HEK293T (cell line): ENCODE results near the gene PATJ.

ENCODE experiments used
- CTCF ChIA-PET: fragments of 350-600 bp; formaldehyde crosslinking; extraction: SDS; loops from one replicate; lab custom pipeline; 2021; ENCODE audit warnings: antibody characterized with exemption, inconsistent platforms; lab: Yijun Ruan, JAX
- POLR2A ChIA-PET: fragments of 350-600 bp; formaldehyde crosslinking; extraction: SDS; loops from one replicate; lab custom pipeline; 2020; ENCODE audit warnings: antibody characterized with exemption, inconsistent platforms; lab: Yijun Ruan, JAX
- DNase-seq: peaks from one replicate; pipeline ENCODE4 v3.0.0; 2012; ENCODE audit warnings: mixed read lengths; ENCODE audit errors: extremely low spot score
- ARNT ChIP-seq: fragments of 450-650 bp; IDR thresholded peaks from 2 replicates; pipeline ENCODE4 v1.6.1; 2017; ENCODE audit warnings: mild to moderate bottlenecking
- BHLHE40 ChIP-seq: fragments of 450-650 bp; IDR thresholded peaks from 2 replicates; pipeline ENCODE4 v1.6.1; 2016; ENCODE audit warnings: mild to moderate bottlenecking, moderate library complexity, borderline replicate concordance
- CTBP1 ChIP-seq: fragments of 450-650 bp; IDR thresholded peaks from 2 replicates; pipeline ENCODE4 v1.6.1; 2016; ENCODE audit warnings: borderline replicate concordance
- ELF4 ChIP-seq: fragments of 450-650 bp; IDR thresholded peaks from 2 replicates; pipeline ENCODE4 v1.6.1; 2017; ENCODE audit warnings: antibody characterized with exemption
- FOXA1 ChIP-seq: fragments of 450-650 bp; IDR thresholded peaks from 2 replicates; pipeline ENCODE4 v1.6.1; 2016; ENCODE audit warnings: mild to moderate bottlenecking
- FOXK2 ChIP-seq: fragments of 450-650 bp; IDR thresholded peaks from 2 replicates; pipeline ENCODE4 v1.6.1; 2016; ENCODE audit warnings: mild to moderate bottlenecking
- FOXM1 ChIP-seq: fragments of 450-650 bp; IDR thresholded peaks from 2 replicates; pipeline ENCODE4 v1.6.1; 2017; ENCODE audit warnings: mild to moderate bottlenecking, borderline replicate concordance
- HDGF ChIP-seq: fragments of 450-650 bp; IDR thresholded peaks from 2 replicates; pipeline ENCODE4 v1.6.1; 2017; ENCODE audit warnings: antibody characterized with exemption, borderline replicate concordance
- L3MBTL2 ChIP-seq: fragments of 450-650 bp; conservative IDR thresholded peaks from 2 replicates; pipeline ENCODE4 v1.6.1; 2016; ENCODE audit warnings: mild to moderate bottlenecking
- LEF1 ChIP-seq: fragments of 450-650 bp; IDR thresholded peaks from 2 replicates; pipeline ENCODE4 v1.6.1; 2017; ENCODE audit warnings: mild to moderate bottlenecking, borderline replicate concordance
- NFRKB ChIP-seq: fragments of 450-650 bp; IDR thresholded peaks from 2 replicates; pipeline ENCODE4 v1.6.1; 2016; ENCODE audit warnings: mild to moderate bottlenecking, moderate library complexity
- SP1 ChIP-seq: fragments of 450-650 bp; IDR thresholded peaks from 2 replicates; pipeline ENCODE4 v1.6.1; 2017
- SUZ12 ChIP-seq: fragments of 450-650 bp; IDR thresholded peaks from 2 replicates; pipeline ENCODE4 v1.6.1; 2016; ENCODE audit warnings: mild to moderate bottlenecking
- TARDBP ChIP-seq: fragments of 450-650 bp; IDR thresholded peaks from 2 replicates; pipeline ENCODE4 v1.6.1; 2016
- ZNF384 ChIP-seq: fragments of 450-650 bp; IDR thresholded peaks from 2 replicates; pipeline ENCODE4 v1.6.1; 2016
- TF ChIP-seq, protein P1 (sequence below): fragments of 450-650 bp; IDR thresholded peaks from 2 replicates; pipeline ENCODE4 v1.6.1; 2016

PATJ gene

DNA sequence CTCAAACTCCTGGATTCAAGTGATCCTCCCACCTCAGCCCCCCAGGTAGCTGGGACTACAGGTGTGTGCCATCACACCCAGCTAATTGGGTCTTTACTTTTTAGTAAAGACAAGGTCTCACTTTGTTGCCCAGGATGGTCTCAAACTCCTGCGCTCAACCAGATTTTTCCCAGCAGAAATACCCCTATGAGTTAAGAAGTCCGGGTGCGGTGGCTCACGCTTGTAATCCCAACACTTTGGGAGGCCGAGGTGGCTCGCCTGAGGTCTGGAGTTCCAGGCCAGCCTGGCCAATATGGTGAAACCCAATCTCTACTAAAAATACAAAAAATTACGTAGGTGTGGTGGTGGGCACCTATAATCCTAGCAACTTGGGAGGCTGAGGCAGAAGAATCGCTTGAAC is 445.8 kb downstream of the PATJ start:
- no peak for DNase-seq
- POLR2A ChIA-PET, result no interaction called here
- no peak for TF ChIP-seq SP1
- no peak for TF ChIP-seq ELF4
- TF ChIP-seq, protein P1, sequence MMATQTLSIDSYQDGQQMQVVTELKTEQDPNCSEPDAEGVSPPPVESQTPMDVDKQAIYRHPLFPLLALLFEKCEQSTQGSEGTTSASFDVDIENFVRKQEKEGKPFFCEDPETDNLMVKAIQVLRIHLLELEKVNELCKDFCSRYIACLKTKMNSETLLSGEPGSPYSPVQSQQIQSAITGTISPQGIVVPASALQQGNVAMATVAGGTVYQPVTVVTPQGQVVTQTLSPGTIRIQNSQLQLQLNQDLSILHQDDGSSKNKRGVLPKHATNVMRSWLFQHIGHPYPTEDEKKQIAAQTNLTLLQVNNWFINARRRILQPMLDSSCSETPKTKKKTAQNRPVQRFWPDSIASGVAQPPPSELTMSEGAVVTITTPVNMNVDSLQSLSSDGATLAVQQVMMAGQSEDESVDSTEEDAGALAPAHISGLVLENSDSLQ, result no peak
- TF ChIP-seq L3MBTL2, result no peak
- CTCF ChIA-PET, result no interaction called here

DNA sequence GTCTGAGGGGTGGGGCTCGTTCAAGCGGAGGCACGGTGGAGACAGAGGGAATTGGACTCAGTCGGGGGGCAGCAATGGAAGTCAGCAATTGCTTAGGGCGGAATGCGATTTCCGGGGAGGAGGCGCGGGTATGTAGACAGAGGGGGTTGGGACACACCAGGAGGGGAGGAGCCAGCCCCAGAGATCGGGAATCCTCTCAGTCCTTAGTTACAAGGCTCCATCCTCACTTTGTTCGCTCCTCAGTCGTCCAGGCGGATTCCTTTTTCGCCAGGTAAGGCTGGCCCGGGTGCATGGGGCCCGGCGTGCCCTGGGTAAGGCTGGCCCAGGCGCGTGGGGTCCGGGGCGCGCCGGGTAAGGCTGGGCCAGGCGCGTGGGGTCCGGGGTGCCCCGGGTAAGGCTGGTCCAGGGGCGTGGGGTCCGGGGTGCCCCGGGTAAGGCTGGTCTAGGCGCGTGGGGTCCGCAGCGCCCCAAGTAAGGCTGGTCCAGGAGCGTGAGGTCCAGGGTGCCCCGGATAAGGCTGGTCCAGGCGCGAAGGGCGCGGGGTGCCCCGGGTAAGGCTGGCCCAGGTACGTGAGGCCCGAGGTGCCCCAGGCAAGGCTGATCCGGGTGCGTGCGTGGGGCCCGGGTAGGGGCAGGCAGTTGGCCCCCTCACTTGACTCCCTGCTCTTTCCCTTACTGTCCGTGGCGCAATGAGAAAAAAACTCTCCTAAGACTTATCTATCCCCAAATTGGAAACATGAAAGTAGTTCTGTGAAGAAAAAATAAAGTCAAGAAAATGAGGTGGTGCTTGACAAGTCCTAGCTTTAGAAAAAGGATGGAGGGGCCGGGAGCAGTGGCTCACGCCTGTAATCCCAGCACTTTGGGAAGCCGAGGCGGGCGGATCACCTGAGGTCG is 452.6 kb downstream of the PATJ start, which contains the start of gene L1TD1:
TSS of gene L1TD1 (plus strand) at position 199 of the 894 bp plus-strand sequence. CDS start 11,780 bp downstream, outside the sequence.
- DNase-seq, result no peak
- POLR2A ChIA-PET, result no interaction called here
- TF ChIP-seq ELF4, result no peak
- TF ChIP-seq TARDBP, result no peak
- CTCF ChIA-PET, result no interaction called here

DNA sequence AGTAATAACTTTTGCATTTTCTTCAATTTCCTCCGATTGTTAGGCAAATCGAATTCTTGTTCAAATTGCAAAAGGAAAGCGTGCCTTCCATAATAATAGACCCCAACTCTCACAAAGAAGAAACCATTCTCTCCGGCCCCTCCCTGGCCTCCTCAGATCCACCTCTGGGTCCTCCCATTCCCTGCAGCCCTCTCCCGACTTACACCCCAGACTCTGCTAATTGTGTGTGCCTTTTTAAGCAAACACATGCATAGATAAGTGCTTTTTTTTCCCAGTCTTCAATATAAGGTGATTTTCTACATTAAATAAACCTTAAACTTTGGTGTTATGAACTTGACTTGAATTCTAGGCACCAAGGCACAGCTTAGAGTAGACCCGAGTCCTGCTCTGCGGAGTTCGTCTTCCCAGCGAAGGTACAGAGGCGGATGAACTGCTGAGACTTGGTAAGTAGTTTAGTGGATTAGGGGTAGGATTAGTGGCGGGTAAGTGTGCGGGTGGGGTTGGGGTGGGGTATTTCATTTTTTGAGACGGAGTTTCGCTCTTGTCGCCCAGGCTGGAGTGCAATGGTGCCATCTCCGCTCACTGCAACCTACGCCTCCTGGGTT is 453.9 kb downstream of the PATJ start:
- CTCF ChIA-PET, result no interaction called here
- DNase-seq, result no peak
- POLR2A ChIA-PET, result no interaction called here
- no peak for TF ChIP-seq FOXK2

DNA sequence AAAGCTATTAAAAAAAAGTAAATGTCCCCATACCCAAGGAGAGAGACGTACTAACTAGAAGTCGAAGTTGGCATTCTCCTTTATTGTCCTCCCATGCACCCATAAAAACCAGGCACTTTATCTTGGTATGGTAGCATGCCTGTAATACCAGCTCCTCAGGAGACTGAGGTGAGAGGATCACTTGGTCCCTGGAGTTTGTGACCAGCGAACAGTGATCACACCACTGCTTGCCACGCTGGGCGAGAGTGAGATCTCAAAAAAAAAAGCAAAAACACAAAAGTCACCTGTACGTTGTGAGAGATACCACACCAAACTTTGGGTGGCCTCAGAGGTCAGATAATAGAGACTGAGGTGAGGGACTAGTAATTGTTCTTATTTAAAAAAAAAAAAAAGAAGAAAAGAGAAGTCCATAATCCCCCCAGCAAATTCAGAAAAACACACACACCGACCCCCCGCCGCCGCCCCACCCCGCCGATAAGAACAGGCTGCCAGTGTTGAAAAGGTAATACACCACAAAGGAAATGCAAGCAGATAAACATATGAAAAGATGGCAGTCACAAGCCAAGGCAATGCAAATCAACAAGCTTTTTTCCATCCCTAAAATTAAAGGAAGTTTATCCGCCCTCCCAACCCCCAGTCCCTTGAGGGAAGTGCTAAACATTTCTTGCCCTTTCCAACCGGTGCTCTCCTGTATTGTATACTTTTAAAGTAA is 455.9 kb downstream of the PATJ start:
- TF ChIP-seq BHLHE40 (no peak), SUZ12 (no peak), FOXA1 (no peak), LEF1 (no peak), FOXK2 (no peak), ELF4 (no peak), NFRKB (no peak)
- TF ChIP-seq, protein P1, result no peak
- POLR2A ChIA-PET, result no interaction called here
- no peak for DNase-seq
- CTCF ChIA-PET, result interaction anchor here (0.9 to 1.1 kb wide), 2 partner anchors 14 to 23 kb away, joined by 3 read pairs; no protein-coding TSS in a partner anchor

DNA sequence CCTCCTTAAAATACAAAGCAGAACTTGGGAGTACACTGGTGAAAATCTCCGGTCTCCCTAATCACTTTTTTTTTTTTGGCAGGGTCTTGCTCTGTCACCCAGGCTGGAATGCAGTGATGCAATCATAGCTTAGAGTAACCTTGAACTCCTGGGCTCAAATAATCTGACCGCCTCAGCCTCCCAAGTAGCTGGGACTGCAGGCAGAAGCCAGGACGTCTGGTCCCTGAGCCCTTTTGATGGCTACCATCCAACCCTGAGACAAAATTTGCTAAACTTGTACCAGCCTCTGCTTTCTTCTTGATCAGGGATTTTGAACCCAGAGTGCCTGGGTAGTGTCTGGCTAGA is 456.5 kb downstream of the PATJ start:
- CTCF ChIA-PET, result interaction anchor here (0.9 kb wide), 1 partner anchor 14 kb away, joined by 3 read pairs; no protein-coding TSS in a partner anchor
- POLR2A ChIA-PET, result no interaction called here

DNA sequence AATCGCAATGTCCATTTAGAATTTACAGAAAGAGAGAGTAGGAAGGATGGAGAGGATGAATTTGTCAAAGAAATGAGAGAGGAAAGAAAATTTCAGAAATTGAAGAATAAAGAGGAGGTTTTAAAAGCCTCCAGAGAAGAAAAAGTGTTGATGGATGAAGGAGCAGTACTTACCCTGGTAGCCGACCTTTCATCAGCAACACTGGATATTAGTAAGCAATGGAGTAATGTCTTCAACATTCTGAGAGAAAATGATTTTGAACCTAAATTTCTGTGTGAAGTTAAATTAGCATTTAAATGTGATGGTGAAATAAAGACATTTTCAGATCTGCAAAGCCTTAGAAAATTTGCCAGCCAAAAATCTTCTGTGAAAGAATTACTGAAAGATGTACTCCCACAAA is 464.9 kb downstream of the PATJ start:
- no peak for DNase-seq
- ChIA-PET POLR2A (no interaction called here), CTCF (no interaction called here)
- TF ChIP-seq ZNF384 (no peak), NFRKB (no peak), LEF1 (no peak), FOXA1 (no peak), TARDBP (no peak), CTBP1 (no peak), BHLHE40 (no peak), FOXM1 (no peak), L3MBTL2 (no peak), SP1 (no peak), SUZ12 (no peak), ARNT (no peak), ELF4 (no peak), HDGF (no peak), FOXK2 (no peak)
- TF ChIP-seq, protein P1, result no peak

More for the DNA sequence above, 456.5 kb downstream of the PATJ start:
- DNase-seq, result no peak
- TF ChIP-seq FOXA1 (no peak), BHLHE40 (no peak), TARDBP (no peak), FOXM1 (no peak), SP1 (no peak), HDGF (no peak), ARNT (no peak), FOXK2 (no peak), ZNF384 (no peak), NFRKB (no peak), CTBP1 (no peak), L3MBTL2 (no peak), SUZ12 (no peak), LEF1 (no peak), ELF4 (no peak)
- TF ChIP-seq, protein P1, result no peak
